CD4-positive, alpha-beta T cell treated with Interleukin-17A for 4 hours (primary cell): ENCODE data around the gene TMIE.

ENCODE experiments used
- DNase-seq: peaks from one replicate; pipeline ENCODE4 v3.0.0-alpha.2; 2020; ENCODE audit warnings: mixed read lengths

TMIE gene

GRCh38 chr3:46701181-46701939, at the start of gene TMIE:
Gene TMIE, plus strand, starts transcription at chr3:46701392. Its CDS starts 96 bp downstream, at chr3:46701488.
- DNase-seq = peak; percentile 26

GRCh38 chr3:46655271-46655670, 45.9 kb upstream of the TMIE start:
- DNase-seq = no peak

- DNase-seq = no peak
These were observed 44.2 kb upstream of the TMIE start for GRCh38 chr3:46656778-46657556.

DNA sequence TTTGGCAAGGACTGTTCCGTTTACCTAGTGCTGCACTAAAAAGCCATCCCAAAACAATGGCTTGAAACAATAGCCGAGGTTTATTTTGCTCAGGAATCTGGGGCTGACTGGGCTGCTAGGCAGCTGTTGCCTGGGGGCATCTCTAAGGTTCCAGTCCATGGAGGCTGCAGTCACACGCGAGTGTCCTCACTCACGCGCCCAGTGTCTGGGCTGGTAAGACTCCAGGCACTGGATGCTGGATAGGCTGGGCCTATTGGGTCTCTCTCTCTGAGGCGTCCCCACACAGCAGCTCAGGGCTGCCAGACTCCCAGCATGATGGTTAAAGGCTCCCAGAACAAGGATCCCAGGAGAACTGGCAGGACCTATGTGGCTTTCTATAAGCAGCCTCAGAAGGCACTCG, 41.9 kb upstream of the TMIE start:
- DNase-seq = no peak

DNA sequence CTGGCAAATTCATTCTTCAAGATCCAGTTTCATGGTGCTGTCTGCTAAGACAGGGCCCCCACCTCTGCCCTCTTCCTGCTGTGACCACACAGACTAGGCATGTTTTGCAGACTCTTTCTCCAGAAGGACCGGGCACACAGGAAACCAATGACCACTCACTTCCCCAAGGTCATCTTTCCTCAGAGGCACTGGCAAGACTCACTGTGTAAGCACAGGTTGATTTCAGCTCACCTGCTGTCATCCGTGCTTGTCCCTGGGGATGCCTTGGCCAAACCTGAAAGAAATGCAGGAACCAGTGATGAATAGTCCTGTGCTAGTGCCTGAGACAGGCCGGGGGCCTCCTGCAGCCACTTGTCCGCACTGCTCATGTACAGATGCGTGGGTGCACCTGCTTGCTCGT, 41.2 kb upstream of the TMIE start:
- DNase-seq = no peak

DNA sequence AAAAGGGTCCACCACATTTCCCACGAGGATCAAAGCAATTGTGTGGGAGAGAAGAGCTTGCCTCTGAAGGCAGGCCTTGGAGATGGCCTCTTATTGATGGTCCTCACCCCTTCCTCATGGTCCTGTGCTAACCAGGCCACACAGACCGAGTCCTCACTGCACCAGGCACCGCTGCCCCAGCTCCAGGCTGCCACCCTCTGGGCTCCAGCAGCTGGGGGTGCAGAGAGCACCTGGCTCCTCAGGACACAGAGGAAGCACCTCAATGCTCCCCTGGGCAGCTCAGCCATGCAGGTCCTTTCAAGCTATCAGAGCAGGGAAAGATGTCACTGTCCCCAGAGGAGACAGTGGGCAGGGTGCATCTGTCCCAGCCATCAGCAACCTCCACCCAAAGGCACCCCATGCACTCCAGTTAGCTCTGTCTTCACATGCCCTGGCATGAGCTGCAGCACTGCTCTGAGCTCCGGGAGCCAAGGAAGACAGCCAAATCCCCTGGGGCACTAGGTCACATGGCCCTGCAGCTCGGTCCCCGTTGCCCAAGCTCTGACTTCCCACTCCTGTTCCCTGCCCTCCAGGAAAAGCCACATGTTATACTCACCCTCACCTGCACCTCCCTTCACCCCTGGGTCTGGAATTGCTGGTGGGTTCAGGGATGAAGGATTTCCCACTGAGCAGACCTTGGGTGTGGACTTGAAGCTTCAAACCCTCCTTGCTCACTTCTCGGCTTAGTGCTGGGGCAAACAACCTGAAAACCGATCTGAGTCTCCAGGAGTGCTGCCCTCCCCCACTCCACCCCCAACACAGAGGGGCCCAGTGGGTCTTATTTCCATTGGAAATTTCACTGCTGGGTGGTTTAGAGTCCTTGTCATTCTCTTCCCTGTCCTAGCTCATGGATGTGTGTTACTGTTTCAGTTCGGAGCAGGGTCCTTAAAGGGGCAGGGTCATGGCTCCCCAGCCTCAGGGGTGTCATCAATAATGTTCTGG, 40.4 kb upstream of the TMIE start:
- no peak for DNase-seq

- no peak for DNase-seq
These were observed 39.1 kb upstream of the TMIE start for GRCh38 chr3:46661776-46662766.

DNA sequence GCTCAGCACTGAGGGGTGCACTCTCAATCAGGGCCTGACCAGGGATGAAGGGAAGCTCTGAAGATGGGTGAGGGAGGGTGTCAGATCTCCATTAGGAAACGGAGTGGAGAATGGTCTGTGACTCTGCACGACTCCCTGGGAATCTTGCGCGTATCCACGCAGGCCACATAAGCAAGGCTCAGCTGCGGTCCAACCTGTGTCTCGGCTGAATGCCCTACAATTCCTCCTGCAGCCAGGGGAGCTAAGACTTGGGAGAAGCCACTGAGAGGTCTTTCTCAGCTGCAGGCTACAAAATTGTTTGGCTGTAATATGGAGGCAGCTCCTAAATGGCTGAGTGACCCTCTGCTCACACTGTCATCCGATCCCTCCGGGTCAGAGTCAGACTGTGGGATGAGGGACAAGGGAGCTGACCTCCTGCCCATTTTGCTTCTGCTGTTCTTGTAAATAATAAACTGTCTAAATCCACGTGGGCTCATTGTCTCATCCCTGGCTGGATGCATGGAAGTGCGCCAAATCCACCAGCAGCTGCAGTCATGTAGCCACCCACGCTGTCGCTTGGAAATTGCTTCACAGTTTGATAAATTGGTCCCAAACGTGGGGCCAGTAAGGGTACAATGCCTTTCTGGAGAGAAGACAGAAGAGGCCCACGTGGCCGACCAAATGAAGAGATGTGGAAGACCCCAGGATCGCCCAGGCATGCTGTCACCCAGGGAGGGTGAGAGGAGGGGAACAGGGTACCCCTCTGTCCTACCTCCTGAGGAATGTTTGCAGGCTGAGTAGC, 38.2 kb upstream of the TMIE start:
- DNase-seq = no peak

DNA sequence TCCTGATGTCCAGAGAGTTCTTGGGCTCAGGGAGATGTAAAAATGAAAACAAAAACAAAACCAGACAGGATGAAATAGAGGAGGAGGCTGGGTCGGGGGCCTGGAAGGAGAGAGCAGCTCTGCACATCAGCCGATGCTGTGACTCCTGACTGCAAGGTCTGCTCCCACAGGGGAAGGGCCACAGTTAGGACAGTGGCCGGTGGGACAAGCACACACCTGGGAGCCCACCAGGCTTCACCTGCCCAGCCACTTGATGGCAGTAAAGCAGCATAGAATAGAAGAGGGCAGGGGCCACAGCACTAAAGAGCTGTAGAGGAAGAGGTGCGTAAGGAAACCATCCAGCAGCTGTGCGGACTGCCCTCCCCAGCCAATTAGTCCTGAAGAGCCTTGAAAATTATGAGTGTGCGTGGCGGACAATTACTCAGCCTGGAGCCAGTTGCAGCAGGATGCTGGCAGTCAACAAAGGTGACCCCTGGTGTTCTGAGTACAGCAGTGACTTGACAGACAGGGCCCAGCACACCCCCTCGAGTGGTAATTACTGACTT, 37.5 kb upstream of the TMIE start:
- peak; percentile 18 for DNase-seq

DNA sequence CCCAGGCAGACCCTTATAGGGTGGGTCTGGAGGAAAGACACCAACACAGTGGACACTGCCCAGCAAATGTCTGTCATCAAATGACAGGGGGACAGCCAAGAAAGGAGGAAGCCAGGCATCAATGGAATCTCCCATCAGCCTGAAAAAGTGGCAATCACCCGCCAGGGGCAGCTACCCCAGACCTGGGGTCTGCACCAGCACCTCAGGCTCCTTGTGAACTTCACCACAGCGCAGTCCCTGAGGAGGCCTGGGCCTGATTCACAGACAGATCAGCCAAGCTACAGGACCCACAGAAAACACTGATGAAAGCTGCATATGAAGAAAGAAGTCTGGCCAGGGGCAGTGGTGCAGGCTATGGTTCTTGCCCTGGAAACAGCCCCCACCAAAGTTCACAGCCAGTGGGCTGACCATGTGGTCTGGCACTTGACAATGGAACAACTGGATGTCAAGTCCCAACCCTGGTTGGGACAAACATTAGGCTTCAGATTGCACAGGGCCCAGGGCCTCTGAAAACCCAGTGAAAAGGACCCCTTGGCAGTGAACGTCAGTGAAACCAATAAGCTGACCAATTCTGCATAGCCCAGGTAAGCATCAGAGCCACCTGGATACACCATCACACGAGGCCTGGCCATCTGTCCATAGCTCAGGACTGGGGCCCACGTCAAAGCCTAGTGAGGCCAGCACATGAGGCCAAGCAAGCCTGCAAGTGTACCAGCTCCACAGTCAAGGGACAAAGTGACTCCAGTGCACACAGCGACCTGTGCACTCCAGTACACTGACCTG, 36.8 kb upstream of the TMIE start:
- no peak for DNase-seq

DNA sequence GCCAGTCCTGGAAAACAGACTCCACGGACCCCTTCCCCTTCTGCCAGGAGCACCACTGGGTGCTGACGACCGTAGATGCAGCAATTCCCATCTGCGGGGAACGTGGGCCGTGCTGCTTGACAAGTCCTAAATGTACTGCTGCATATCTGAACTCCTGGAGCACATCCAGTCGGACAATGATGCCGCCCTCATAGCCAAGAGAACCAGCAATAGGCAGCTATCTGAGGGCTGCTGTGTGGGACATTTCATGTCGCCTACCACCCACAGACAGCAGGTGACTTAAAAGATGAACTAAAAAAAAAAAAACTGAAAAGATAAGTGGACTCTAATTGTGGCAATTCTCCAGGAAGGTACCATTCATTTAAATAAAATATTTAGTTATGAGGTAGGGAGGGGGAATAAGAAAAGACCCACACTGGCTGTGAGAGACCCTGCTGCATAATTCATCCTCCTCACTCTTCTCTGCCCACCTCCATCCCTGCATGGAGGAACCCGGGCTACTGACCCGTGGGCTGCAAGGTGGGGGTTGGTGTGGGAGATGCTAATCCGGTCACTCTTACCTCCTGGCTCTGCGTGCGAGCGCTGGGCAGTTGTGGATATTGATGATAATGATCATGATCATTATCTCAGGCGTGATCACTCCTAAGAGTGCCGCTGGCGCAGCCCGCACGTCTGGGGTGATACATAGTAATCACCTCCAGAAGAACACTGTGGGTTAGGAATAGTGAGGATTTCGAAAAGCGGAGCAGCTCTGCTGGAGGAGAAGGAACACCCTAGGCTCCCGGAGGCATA, 36.0 kb upstream of the TMIE start:
- no peak for DNase-seq

DNA sequence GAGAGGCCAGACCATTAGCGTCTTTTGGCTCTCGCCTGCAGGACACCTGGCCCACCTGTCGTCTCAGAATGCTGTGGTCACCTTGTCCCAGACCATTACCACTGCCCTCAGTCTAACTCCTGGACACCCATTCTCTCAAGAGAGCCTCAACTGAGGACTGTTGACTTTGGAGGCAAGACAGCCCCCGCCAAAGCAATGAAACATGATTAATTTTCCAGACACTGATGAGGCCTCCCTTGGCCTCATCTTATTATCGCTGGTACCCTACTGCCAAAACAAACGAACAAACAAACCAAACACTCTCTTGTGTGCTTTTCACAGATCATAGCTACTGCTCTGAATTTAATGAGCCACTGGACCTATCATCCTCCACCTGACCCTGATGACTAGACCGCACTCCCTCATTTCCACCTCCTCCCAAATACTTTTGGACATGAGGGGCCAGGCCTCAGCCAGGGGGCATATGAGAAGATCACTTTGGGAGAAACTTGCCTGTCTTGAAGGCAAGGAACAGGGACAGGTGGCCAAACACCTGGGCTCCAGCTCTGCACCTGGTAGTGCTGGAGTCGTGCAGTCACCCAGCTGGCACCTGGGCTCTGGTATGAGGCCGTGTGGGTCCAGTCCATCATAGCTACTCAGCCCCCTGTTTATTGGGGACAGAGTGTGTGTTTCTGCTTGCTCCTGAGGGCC, 35.3 kb upstream of the TMIE start:
- no peak for DNase-seq

- no peak for DNase-seq
These were observed 34.7 kb upstream of the TMIE start for GRCh38 chr3:46666453-46666845.

GRCh38 chr3:46667061-46667621, 34.1 kb upstream of the TMIE start:
- DNase-seq = no peak

DNA sequence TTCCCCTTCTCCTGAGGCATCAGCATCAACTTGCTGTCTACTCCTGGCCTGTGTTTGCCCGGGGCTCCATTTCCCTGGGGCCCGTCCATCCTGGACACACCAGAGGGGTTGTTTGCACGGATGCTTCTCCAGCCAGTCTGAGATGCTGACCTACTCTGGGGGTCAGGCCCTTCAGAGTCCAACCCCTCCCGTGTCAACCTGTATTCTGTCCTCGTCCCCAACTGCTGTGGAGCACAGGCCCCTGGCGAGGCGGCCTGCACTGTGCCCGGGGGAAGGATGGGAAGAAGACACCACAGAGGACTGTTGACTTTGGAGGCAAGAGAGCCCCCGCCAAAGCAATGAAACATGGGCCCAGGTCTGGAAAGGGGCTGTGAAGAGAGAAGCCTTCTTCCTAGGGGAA, 33.5 kb upstream of the TMIE start:
- DNase-seq = no peak

DNA sequence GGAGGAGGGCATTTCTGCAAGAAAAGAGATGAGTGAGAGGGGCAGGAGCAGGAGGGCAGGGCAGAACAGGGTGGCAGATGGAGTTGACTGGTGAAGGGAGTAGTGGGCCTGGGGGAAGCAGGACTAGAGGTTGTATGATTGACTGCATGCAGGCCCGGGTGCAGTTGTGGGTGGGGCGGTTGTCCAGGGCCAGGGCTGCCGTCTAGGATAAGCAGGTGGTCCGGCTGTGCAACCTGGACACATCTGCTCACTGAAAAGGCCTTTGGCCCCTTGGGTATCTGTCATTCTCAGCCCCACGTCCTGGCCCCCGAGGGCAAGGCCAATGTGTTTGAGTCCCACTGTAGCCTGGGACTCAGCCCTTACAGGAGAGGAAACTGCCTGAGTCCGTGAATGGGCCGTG, 33.1 kb upstream of the TMIE start:
- no peak for DNase-seq

DNA sequence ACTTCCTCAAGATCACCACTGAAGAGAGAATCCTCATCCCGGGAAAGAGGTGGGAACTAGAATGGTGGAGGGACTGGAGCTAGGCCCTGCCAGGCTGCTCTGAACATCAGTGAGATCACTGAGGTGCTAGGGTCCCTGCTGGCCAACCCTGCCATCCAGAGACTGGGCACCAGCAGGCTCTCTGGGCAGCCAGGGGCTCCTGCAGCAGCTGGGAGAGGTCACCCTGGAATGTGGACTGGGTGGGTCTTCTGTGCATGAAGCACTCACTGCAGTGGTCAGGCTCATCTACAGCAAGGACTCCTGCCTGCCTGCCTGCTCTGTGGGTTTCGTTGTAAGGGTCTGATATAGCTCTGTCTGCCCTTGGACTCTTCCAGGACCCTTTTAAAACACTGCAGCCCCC, 32.6 kb upstream of the TMIE start:
- DNase-seq = no peak
